Lower lobe of right lung (tissue), 2 donors: Measurements from ENCODE around the gene RWDD4. TPM values are rescaled to one million over a fixed set of nuclear protein-coding genes. Genes with fewer than 3 reads are reported as not detected.

Experiments
- ATAC-seq, 2 donors: fragments of 200-7000 bp; cut with Tn5 transposase; one replicate each; pipeline ENCODE4 v1.9.1; 2020 to 2022; ENCODE audit warnings: mild to moderate bottlenecking in 2 of 2, moderate library complexity in 2 of 2
- DNase-seq: peaks from one replicate; pipeline ENCODE4 v3.0.0-alpha.2; 2020
- H3K27ac ChIP-seq: fragments of 200-600 bp; one replicate; pipeline ENCODE4 v1.8.0; 2022
- H3K27me3 ChIP-seq: fragments of 200-600 bp; one replicate; pipeline ENCODE4 v1.8.0; 2022; ENCODE audit warnings: low read depth
- H3K36me3 ChIP-seq: fragments of 200-600 bp; one replicate; pipeline ENCODE4 v1.8.0; 2022; ENCODE audit warnings: mild to moderate bottlenecking
- H3K4me1 ChIP-seq: fragments of 200-600 bp; one replicate; pipeline ENCODE4 v1.8.0; 2022
- H3K4me3 ChIP-seq: fragments of 200-600 bp; one replicate; pipeline ENCODE4 v1.8.0; 2022; ENCODE audit warnings: mild to moderate bottlenecking
- H3K9me3 ChIP-seq: fragments of 200-600 bp; one replicate; pipeline ENCODE4 v1.8.0; 2022
- intact Hi-C: fragments of 100-400 bp; cut with DNase I; formaldehyde crosslinking; loops from one replicate; pipeline ENCODE4 v1.11.0; 2022
- total RNA-seq: library from RNA; stranded (reverse); fragmentation: NEBNext Ultra II Directional; extraction: Animal tissue kit (Norgen Biotek cat#: 25700); gene quantifications from one replicate; pipeline ENCODE4 v1.2.1, GENCODE V29; 2021
- TF ChIP-seq, protein P1 (sequence below): fragments of 200-600 bp; IDR thresholded peaks from one replicate; pipeline ENCODE4 v1.8.0; 2022; ENCODE audit warnings: antibody characterized with exemption, mild to moderate bottlenecking
- donor health status: DM: no; HTN: yes; CAD: no; lungs with severe emphysema.

The RWDD4 gene
- total RNA-seq, 1 donor from 2014 or later, result 16.2 TPM

DNA sequence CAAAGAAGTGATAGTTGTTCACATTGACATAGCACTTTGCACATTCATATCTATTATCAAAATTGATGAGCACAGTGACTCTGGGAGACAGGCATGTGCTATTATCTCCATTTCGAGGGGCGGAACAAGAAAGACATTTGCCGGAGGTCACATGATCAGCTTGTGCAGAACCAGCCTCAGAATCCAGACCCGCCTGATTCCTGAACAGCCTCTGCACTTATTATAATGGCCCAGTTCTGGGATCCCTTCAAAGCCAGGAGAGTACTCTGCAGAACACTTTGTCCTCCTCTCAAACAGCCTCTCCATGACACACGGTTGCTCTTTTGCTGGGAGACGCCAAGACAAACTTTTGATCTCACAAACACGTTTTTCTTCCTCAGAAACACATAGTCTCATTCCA lies 48.4 kb downstream of the RWDD4 start:
- intact Hi-C loops, result no loop called here
- Histone ChIP-seq H3K9me3 (no peaks in the 10 kb centered on the region), H3K4me3 (no peak overlapping the region), H3K27me3 (no peaks in the 10 kb centered on the region), H3K4me1 (no peaks in the 10 kb centered on the region), H3K36me3 (no peaks in the 10 kb centered on the region), H3K27ac (no peak overlapping the region)
- ATAC-seq, result peak; percentile 83 to 89
- TF ChIP-seq, protein P1, sequence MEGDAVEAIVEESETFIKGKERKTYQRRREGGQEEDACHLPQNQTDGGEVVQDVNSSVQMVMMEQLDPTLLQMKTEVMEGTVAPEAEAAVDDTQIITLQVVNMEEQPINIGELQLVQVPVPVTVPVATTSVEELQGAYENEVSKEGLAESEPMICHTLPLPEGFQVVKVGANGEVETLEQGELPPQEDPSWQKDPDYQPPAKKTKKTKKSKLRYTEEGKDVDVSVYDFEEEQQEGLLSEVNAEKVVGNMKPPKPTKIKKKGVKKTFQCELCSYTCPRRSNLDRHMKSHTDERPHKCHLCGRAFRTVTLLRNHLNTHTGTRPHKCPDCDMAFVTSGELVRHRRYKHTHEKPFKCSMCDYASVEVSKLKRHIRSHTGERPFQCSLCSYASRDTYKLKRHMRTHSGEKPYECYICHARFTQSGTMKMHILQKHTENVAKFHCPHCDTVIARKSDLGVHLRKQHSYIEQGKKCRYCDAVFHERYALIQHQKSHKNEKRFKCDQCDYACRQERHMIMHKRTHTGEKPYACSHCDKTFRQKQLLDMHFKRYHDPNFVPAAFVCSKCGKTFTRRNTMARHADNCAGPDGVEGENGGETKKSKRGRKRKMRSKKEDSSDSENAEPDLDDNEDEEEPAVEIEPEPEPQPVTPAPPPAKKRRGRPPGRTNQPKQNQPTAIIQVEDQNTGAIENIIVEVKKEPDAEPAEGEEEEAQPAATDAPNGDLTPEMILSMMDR, result no peak
- DNase-seq, result no peak

DNA sequence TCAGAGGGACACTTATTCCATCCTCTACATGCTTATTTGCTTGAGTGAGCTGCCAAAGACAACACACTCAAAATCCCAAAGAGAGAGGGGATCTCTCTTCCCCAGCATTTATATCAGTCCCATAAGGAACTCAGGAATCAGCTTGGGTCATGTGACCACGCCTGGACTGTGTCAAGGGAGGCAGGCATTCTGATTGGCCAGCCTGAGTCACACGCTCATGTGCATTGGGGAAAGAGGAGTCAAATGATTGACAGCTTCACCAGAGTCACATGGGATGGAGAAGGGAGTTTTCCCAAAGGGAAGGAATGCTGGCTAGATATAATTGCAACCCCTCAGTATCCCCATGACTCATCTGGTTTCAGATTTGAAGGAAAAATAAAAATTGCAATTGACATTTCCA lies 49.0 kb downstream of the RWDD4 start:
- ATAC-seq (peak in 1 of 2 donors; percentile 40), DNase-seq (no peak)
- no peaks in the 10 kb centered on the region for H3K27me3 ChIP-seq
- no peak overlapping the region for H3K4me3 ChIP-seq
- intact Hi-C loops, result no loop called here
- TF ChIP-seq, protein P1, result no peak
- no peaks in the 10 kb centered on the region for H3K4me1 ChIP-seq
- H3K36me3 ChIP-seq, result no peaks in the 10 kb centered on the region
- H3K9me3 ChIP-seq, result no peaks in the 10 kb centered on the region
- H3K27ac ChIP-seq, result no peak overlapping the region

DNA sequence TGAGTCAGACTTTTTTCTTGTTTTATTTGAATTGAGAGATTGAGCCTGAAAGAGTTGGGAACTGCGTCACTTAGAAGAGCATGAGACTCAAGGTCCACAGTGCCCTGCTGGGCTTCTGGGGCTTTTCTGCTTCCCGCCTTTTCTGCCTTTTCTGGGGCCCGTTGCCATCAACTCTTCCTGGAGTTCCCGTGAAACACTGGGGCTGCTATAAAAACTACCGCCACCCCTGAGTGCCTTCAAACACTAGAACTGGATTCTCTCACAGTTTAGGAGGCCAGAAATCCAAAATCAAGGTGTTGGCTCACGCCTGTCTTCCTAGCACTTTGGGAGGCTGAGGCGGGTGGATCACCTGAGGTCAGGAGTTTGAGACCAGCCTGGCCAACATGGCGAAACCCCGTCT lies 49.8 kb downstream of the RWDD4 start:
- H3K4me1 ChIP-seq, result no peaks in the 10 kb centered on the region
- no peak overlapping the region for H3K27ac ChIP-seq
- DNase-seq (no peak), ATAC-seq (no peak)
- H3K36me3 ChIP-seq, result no peaks in the 10 kb centered on the region
- H3K9me3 ChIP-seq, result no peaks in the 10 kb centered on the region
- intact Hi-C loops, result no loop called here
- TF ChIP-seq, protein P1, result no peak
- no peaks in the 10 kb centered on the region for H3K27me3 ChIP-seq
- no peak overlapping the region for H3K4me3 ChIP-seq

DNA sequence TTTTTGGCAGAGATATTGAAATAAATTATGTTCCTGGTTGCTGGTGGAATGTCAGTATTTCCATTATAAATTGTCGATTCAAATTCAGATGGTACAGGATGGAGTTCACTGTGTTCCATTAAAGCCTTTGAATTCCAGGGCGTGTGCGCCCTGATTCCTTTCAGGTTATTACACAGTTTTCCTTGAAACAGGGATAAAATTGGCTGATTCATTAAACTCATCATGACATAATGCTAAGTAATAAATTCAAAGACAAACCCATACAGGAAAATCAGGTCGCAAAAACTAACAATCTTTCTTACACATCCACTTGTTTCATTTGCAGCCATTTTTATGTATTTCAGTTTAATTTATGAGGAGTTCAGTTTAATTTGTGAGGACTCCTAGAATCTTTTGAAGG lies 51.1 kb downstream of the RWDD4 start:
- H3K4me1 ChIP-seq, result no peaks in the 10 kb centered on the region
- no peaks in the 10 kb centered on the region for H3K9me3 ChIP-seq
- H3K27ac ChIP-seq, result no peak overlapping the region
- TF ChIP-seq, protein P1, result no peak
- H3K4me3 ChIP-seq, result no peak overlapping the region
- DNase-seq (no peak), ATAC-seq (no peak)
- intact Hi-C loops, result no loop called here
- no peaks in the 10 kb centered on the region for H3K27me3 ChIP-seq
- H3K36me3 ChIP-seq, result no peaks in the 10 kb centered on the region

DNA sequence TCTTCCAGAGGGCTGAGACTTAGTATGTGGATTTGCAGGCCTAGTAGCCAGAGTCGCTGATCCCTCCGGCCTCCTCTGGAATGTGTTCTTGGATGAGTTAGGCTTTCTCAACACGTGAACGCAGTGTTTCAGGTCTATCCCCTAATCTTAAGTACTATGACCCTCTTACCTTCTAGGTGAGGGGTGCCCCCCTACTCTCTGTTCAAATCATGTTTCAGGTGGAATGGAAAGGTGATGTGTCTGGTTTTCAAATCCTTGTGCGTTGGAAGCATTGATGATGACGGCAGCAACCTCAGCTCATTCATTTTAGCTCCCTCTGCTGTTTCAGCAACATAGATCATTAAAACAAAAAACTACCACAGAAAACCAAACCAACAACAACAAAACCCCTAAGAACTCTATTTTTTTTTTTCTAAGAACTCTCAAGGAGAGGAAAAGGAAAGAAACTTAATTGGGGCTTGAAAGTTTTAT lies 56.4 kb downstream of the RWDD4 start:
- TF ChIP-seq, protein P1, result peak; percentile 33
- DNase-seq (no peak), ATAC-seq (peak in 1 of 2 donors; percentile 68)
- Histone ChIP-seq H3K4me1 (no peaks in the 10 kb centered on the region), H3K4me3 (no peak overlapping the region), H3K9me3 (no peaks in the 10 kb centered on the region), H3K27me3 (no peaks in the 10 kb centered on the region), H3K36me3 (no peaks in the 10 kb centered on the region), H3K27ac (no peak overlapping the region)
- intact Hi-C loops, result no loop called here

DNA sequence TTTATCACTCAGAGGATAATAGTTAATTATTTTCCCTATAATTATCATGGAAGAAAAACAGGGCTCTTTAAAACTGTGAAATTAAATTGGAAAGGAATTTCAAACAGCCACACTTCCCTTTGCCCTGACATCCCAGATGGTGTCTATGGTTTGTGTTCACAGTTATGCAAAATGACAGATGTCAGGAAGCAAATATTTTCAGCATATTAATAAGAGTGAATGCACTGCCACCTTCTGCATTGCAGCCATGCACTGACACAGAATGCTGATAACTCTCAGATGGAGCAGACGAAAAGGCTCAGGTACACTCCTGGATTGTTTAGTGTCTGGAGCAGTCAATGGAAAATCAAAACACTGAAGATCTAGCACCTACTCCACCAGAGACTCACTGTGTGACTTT lies 57.6 kb downstream of the RWDD4 start:
- Histone ChIP-seq H3K36me3 (no peaks in the 10 kb centered on the region), H3K9me3 (no peaks in the 10 kb centered on the region), H3K4me1 (no peaks in the 10 kb centered on the region), H3K4me3 (no peak overlapping the region), H3K27me3 (no peaks in the 10 kb centered on the region), H3K27ac (no peak overlapping the region)
- TF ChIP-seq, protein P1, result no peak
- ATAC-seq (no peak), DNase-seq (no peak)
- intact Hi-C loops, result no loop called here
